NCI-H748 treated with DMSO at 0.1 percent for 48 hours (cell line): Measurements from ENCODE around the gene ARID5A.
A peak's percentile ranks its signal among the peaks of the same experiment; 100 is the strongest.
"Not testable (repeated sequence)": the region's sequence is repeated elsewhere in the genome, so short reads cannot be mapped to it uniquely, and the experiment has no call there.

ENCODE experiments used
- DNase-seq: peaks from one replicate; lab custom pipeline; 2025; lab: John Stamatoyannopoulos, UW

ARID5A gene, protein sequence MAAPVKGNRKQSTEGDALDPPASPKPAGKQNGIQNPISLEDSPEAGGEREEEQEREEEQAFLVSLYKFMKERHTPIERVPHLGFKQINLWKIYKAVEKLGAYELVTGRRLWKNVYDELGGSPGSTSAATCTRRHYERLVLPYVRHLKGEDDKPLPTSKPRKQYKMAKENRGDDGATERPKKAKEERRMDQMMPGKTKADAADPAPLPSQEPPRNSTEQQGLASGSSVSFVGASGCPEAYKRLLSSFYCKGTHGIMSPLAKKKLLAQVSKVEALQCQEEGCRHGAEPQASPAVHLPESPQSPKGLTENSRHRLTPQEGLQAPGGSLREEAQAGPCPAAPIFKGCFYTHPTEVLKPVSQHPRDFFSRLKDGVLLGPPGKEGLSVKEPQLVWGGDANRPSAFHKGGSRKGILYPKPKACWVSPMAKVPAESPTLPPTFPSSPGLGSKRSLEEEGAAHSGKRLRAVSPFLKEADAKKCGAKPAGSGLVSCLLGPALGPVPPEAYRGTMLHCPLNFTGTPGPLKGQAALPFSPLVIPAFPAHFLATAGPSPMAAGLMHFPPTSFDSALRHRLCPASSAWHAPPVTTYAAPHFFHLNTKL

DNA sequence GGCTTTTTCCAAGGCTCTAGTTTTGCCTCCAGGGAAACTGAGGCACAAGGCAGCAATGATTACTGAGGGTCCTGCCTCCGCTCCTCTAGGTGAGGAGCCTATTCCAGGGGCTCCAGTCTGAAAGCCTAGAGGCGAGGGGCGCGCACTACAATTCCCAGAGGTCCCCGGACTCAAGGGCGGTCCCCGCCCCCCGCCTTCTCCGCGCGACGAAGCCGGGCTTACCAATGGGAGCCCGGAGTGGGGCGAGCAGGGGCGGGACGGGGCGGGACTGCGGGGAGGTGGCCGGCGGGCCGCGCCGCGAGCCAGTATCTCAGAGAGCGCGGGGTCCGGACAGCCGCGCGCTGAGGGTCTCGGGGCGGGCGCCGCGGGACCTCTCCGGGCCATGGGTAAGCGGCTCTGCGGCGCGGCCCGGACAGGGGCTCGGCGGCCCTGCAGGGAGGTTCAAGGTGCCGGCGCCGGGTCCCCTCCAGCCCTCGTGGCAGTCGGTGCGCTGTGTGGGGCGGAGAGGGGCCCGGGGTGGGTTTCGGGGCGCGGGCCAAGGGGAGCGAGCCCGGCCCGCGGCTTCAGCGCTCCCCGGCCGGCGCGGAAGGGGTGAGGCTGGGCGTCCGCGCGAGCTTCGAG is at the start of gene ARID5A:
ARID5A (plus strand) TSS at position 308 of the 621 bp plus-strand sequence; CDS start at position 383, 75 bp downstream.
- peak; percentile 30 for DNase-seq

DNA sequence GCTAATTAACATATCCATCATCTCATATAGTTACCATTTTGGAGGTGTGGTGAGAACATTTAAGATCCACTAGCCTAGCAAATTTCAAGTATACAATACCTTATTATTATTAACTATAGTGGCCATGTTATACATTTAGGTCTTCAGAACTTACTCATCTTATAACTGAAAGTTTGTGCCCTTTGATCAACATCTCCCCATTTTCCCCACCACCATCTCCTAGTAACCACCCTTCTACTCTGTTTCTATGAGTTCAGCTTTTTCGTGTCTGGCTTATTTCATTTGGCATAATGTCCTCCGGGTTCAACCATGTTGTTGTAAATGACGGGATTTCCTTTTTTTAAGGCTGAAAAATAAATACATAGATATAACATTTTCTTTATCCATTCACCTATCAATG is 47.3 kb upstream of the ARID5A start:
- DNase-seq, result no peak

DNA sequence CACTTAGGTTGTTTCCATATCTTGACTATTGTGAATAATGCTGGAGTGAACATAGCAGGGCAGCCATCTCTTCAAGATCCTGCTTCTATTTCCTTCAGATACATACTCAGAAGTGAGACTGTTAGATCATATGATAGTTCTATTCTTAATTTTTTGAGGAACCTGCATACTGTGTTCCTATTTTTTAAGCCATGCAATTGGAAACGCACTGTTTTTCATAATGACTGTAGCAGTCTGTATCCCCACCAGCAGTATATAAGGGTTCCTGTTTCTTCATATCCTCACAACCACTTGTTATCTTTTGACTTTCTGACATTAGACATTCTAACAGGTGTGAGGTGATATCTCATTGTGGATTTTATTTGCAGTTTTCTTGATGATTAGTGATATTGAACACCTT is 46.9 kb upstream of the ARID5A start:
- no peak for DNase-seq

DNA sequence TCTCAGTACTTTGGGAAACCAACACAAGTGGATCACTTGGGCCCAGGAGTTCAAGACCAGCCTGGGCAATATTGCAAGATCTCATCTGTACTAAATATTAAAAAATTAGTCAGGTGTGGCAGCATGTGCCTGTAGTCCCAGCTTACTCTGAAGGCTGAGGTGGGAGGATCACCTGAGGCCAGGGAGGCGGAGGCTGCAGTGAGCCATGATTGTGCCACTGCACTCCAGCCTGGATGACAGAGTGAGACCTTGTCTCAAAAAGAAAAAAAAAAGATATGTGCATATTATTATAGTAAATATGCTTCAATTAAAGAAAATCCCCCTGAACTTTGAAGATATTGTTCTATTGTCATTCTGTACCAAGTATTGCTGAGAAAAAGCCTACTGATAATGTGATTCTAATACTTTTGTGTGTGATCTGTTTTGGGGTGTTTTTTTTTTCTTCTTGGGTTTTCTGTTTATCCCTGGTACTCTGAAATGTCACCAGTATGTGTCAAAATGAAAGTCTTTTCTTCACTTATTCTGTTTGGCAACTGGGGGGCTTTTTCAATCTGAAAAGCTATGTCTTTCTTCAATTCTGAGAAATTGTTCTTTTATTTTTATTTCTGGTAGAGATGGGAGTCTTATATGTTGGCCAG is 44.6 kb upstream of the ARID5A start:
- no peak for DNase-seq

- DNase-seq, result no peak
Measured at GRCh38 chr2:96493072-96493471, 43.5 kb upstream of the ARID5A start.

DNA sequence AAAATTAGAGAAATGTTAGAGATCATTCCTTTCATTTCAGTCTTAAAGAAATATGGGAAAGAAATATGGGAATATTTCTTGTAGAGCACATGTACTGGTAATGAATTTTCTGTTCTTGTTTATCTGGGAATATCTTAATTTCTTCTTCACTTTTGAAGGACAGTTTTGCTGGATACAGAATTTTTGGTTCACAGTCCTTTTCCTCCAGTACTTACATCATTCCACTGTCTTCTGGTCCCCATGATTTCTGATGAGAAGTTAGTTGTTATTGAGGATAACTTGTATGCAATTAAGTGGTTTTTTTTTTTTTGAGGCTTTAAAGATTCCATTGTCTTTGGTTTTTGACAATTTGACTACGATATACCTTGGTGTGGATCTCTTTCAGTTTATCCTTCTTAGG is 42.4 kb upstream of the ARID5A start:
- no peak for DNase-seq

DNA sequence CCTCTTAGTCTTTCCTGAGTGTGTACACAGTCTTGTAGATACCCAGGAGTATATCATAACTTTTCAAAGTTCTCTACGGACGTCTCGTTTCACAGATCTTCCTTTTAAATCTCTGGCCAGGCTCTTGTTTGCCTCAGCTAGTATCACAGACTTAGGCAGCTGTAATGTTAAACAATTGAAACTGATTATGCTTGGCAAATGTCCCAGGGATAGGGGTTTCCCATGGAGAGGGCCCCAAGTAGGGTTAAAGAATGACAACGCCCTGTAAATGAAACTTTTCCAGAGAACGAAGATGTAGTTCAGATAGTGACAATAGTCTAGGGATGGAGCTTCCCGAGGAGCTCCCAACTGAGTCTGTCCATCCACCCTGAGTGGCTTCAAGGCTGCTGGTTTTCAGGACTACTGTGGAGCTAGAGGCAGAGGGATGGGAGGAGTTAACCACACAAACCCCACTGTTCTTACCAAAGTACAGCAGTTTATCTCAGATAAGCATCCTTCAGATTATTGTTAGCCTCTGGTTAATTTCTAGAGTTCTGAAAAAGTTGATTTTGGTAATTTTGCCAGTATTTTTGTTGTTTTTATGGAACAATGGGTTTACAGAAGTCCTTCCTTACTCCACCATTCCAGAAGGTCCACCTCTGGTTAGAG is 40.4 kb upstream of the ARID5A start:
- no peak for DNase-seq

DNA sequence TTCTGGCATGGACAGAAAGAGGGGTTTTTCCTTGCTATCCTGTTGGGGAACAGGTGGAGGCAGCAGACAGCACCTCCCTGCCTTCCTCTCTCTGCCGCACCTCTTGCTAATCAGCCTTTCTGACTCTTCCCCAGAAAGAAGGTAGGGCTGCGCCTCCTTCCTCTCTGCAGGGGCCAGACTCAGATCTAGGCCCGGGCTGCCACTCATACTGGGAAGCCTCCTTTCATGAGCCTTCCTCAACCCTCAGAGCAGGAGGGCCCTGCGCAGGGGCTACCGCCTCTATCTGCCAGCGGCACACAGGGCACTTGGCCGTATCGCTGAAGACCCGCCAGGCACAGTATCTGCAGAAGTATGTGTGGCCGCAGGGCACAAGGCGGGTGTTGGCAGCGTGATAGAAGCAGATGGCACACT is 38.5 kb upstream of the ARID5A start:
- DNase-seq, result no peak

GRCh38 chr2:96498611-96499010 is 37.9 kb upstream of the ARID5A start:
- not testable (repeated sequence) for DNase-seq

GRCh38 chr2:96499061-96499960 is 37.2 kb upstream of the ARID5A start:
- DNase-seq, result no peak

DNA sequence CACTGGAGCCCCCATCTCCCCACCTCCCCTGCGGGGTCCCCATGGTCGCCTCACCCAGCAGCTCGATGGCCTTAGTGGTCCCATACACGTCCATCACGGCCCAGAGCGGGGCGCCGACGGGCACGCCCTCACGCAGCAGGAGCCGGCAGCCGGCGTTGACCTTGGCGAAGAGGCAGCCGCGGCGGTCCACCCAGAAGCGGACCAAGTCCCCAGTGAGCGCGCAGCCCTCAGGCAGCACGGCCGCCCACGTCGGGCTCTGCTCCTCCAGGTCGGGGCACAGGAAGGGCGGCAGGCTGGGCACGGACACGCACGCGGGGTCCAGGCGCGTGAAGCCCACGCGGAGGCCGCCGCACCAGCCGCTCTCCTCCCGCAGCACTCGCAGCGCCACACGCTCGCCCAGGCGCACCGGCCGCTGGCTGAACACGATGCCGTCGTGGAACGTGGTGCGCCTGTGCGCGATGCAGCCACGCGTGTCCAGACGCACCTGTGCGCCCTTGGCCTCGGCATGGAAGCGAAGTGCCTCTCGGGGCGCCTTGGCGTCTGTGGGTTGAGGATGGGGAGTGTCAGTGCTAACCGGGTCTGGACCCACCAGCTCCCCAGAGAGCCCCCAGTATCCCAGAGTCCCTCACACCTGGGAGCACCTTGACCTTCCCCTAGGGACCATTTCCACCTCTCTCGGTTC is 36.0 kb upstream of the ARID5A start:
- DNase-seq, result no peak

DNA sequence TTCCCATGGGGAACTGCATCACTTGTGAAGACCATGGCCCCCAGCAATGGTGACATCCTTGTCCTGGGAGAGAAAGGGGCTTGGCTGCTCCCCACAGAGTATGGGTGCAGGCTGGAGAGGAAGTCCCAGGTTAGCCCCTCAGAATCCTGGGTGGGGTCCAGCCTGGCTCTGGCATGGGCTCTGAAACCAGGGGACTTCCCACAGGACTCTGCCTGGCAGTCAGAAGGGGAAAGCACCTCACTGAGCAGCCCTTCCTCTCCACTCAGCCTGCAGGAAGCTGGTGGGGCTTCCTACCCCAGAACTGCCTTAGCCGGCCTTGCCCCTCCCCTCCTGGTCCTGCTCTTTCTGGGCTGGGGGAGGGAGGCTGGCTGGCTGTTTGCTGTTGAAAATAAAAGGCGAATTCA is 35.1 kb upstream of the ARID5A start:
- DNase-seq, result no peak

DNA sequence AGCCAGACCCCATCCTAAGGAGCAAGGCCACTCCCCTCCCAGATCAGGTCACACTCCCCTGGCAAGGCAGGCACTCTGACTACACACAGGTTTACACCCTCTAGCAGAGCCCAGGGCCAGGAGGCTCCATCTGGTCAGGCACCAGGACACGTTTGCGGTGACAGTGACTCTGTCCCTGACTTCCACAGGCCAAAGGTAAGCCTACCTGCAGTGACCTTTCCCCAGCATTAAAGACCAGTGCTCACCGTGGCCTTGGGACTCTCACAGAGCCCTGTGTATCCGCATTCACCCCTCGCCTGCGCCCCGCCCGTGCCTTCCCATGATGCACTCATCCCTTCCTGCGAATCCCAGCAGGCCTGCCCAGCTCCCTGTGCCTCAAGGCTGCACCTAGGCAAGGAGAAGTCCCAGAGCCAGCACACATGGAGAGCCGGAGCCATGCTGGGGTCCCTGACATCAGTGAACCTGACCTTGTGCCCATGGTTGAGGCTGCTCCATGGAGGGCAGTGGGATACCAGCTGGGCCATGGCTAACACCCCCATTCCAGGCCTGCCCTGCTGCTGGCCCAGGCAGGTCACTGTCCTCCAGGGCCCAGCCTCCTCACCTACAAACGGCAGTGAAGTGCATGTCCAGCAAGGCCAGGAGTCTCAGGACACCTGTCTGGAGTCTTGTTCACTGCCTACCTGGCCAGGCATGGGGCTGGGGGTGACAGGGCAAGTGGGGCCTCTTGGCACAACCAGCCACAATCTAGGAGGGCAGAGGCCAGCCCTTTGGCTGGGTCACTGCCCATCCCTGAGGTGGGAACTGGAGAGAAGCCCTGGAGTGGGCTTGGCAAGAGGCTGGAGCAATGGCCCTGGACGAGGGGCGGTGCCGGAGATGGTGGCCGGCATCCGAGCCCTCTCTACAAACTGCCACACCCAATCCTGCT is 34.4 kb upstream of the ARID5A start:
- no peak for DNase-seq

- DNase-seq, result no peak
Measured at GRCh38 chr2:96502891-96503636, 33.5 kb upstream of the ARID5A start.

- no peak for DNase-seq
Measured at GRCh38 chr2:96503637-96504243, 32.8 kb upstream of the ARID5A start.

DNA sequence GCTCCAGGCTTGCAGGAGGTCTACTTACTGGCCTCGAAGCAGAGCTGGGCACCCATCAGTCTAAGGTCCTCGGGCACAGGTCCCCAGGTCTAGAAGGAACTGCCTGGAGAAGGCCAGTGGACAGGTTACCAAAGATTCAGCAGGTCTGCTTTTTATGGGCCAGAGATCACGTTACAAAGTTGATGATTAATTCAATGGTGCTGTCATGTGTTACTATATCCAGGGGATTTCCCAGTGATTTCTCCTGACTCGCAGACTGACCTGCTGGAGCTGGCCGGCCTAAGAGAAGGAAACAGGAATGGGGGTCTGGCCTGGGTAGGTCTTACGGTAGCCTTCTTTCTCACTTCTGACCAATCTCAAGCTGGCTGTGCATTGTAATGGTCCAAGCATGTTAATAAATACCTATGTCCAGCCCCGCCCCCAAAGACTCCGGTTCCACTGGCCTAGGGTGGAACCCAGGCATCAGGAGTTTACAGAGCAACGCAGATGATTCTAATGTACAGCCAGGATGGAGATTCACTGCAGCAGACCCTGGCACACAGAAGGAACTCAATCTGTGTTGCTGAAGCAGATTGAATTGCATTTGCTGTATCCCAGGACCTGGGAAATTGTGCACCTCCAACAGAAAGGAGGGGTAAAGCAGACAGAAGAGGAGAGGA is 31.2 kb upstream of the ARID5A start, which contains the start of gene NEURL3:
NEURL3 (minus strand) TSS at position 127 of the 659 bp plus-strand sequence; CDS start at position 56, 71 bp downstream.
- DNase-seq, result no peak
